Measurements from ENCODE around the gene INTS4. TPM values are rescaled to one million over a fixed set of nuclear protein-coding genes. Genes with fewer than 3 reads are reported as not detected.

Gene INTS4
- total RNA-seq, 1 experiment from 2014 or later = 86.7 TPM

GRCh38 chr11:78022397-78023396 is 28.2 kb upstream of the INTS4 start, which contains the start of gene KCTD14:
Gene KCTD14, minus strand, starts transcription at chr11:78023276. Its CDS starts 27 bp downstream, at chr11:78023249.
- TF ChIP-seq CTCF (IDR thresholded peaks at IDR 0.05; ENCODE audit: insufficient read depth in 1 of 2, low read depth in 1 of 2, low read length in 1 of 2, severe bottlenecking in 1 of 2, unreplicated experiment in 1 of 2) = peak in 1 of 2 experiments; percentile 0
- H3K9me3 Mint-ChIP-seq (ENCODE audit: unreplicated experiment) = no peaks in the 10 kb centered on the region
- ChIA-PET CTCF (no interaction called here), POLR2A (interaction anchor here (0.6 kb wide), 1 partner anchor 28 kb away, joined by 4 read pairs; the partner anchor contains the start of gene INTS4)
- no peaks in the 10 kb centered on the region for H3K36me3 Mint-ChIP-seq (ENCODE audit: insufficient read depth, unreplicated experiment)
- peak within 1 kb of the TSS; percentile 14 for H3K27ac Mint-ChIP-seq (ENCODE audit: unreplicated experiment)
- intact Hi-C loops (cut with micrococcal nuclease; ENCODE audit: unreplicated experiment) = no loop called here
- BruUV-seq (replicated peaks) = no TSS peak
- DNase-seq = peak; percentile 64 to 67
- H3K4me1 Mint-ChIP-seq (ENCODE audit: low read depth, unreplicated experiment) = peaks cover 17% of the 10 kb centered on the region
- peak within 1 kb of the TSS; percentile 72 for H3K4me3 Mint-ChIP-seq (ENCODE audit: unreplicated experiment)
- no peaks in the 10 kb centered on the region for H3K27me3 Mint-ChIP-seq (ENCODE audit: insufficient read depth, unreplicated experiment)
- Histone ChIP-seq H3K27me3 (replicated peaks; ENCODE audit: control insufficient read depth, insufficient read depth, low read length) (no peaks in the 10 kb centered on the region), H3K4me3 (ENCODE audit: low read depth, low read length) (peak within 1 kb of the TSS; percentile 68), H3K9me3 (no peaks in the 10 kb centered on the region), H3K4me1 (peaks cover 21% of the 10 kb centered on the region; the same call in 1 of the 2 replicates), H3K36me3 (ENCODE audit: control insufficient read depth, insufficient read depth, low read length) (no peaks in the 10 kb centered on the region)

GRCh38 chr11:78021611-78022010 is 27.1 kb upstream of the INTS4 start:
- Histone ChIP-seq H3K27me3 (replicated peaks; ENCODE audit: control insufficient read depth, insufficient read depth, low read length) (no peaks in the 10 kb centered on the region), H3K36me3 (ENCODE audit: control insufficient read depth, insufficient read depth, low read length) (no peaks in the 10 kb centered on the region), H3K4me1 (peaks cover 20% of the 10 kb centered on the region; the same call in 1 of the 2 replicates), H3K4me3 (ENCODE audit: low read depth, low read length) (no peak overlapping the region), H3K9me3 (no peaks in the 10 kb centered on the region)
- Mint-ChIP-seq H3K9me3 (ENCODE audit: unreplicated experiment) (no peaks in the 10 kb centered on the region), H3K4me3 (ENCODE audit: unreplicated experiment) (no peak overlapping the region), H3K27ac (ENCODE audit: unreplicated experiment) (peak overlapping the region; percentile 14), H3K4me1 (ENCODE audit: low read depth, unreplicated experiment) (peaks cover 14% of the 10 kb centered on the region), H3K36me3 (ENCODE audit: insufficient read depth, unreplicated experiment) (no peaks in the 10 kb centered on the region), H3K27me3 (ENCODE audit: insufficient read depth, unreplicated experiment) (no peaks in the 10 kb centered on the region)
- POLR2A ChIA-PET = no interaction called here
- intact Hi-C loops (cut with micrococcal nuclease; ENCODE audit: unreplicated experiment) = loop anchor here (2.0 kb wide), 1 partner anchor 25 kb away; no protein-coding TSS in a partner anchor
- CTCF ChIA-PET = interaction anchor here (0.6 to 1.8 kb wide), 4 partner anchors 14 to 58 kb away, joined by 3 to 14 read pairs (median 6); no protein-coding TSS in a partner anchor
- no peak for TF ChIP-seq CTCF (IDR thresholded peaks at IDR 0.05; ENCODE audit: insufficient read depth in 1 of 2, low read depth in 1 of 2, low read length in 1 of 2, severe bottlenecking in 1 of 2, unreplicated experiment in 1 of 2)
- no peak for DNase-seq
- no TSS peak for BruUV-seq (replicated peaks)

- ChIA-PET POLR2A (interaction anchor here (1.1 kb wide), 1 partner anchor 25 kb away, joined by 6 read pairs; the partner anchor contains the start of gene INTS4), CTCF (interaction anchor here (0.6 to 1.8 kb wide), 4 partner anchors 15 to 85 kb away, joined by 6 to 14 read pairs (median 8); no protein-coding TSS in a partner anchor)
- no peaks in the 10 kb centered on the region for H3K36me3 Mint-ChIP-seq (ENCODE audit: insufficient read depth, unreplicated experiment)
- no peaks in the 10 kb centered on the region for H3K36me3 ChIP-seq (ENCODE audit: control insufficient read depth, insufficient read depth, low read length)
- no peaks in the 10 kb centered on the region for H3K9me3 ChIP-seq
- peaks cover 14% of the 10 kb centered on the region for H3K4me1 Mint-ChIP-seq (ENCODE audit: low read depth, unreplicated experiment)
- H3K4me3 ChIP-seq (ENCODE audit: low read depth, low read length) = no peak overlapping the region
- H3K27me3 ChIP-seq (replicated peaks; ENCODE audit: control insufficient read depth, insufficient read depth, low read length) = no peaks in the 10 kb centered on the region
- H3K27me3 Mint-ChIP-seq (ENCODE audit: insufficient read depth, unreplicated experiment) = no peaks in the 10 kb centered on the region
- peak overlapping the region; percentile 6 for H3K27ac Mint-ChIP-seq (ENCODE audit: unreplicated experiment)
- DNase-seq = peak in 1 of 2 experiments; percentile 31
- intact Hi-C loops (cut with micrococcal nuclease; ENCODE audit: unreplicated experiment) = loop anchor here (1.0 to 2.0 kb wide), 2 partner anchors 20 to 27 kb away; no protein-coding TSS in a partner anchor
- peaks cover 20% of the 10 kb centered on the region; the same call in 1 of the 2 replicates for H3K4me1 ChIP-seq
- TF ChIP-seq CTCF (IDR thresholded peaks at IDR 0.05; ENCODE audit: insufficient read depth in 1 of 2, low read depth in 1 of 2, low read length in 1 of 2, severe bottlenecking in 1 of 2, unreplicated experiment in 1 of 2) = no peak
- H3K4me3 Mint-ChIP-seq (ENCODE audit: unreplicated experiment) = no peak overlapping the region
- no TSS peak for BruUV-seq (replicated peaks)
- H3K9me3 Mint-ChIP-seq (ENCODE audit: unreplicated experiment) = no peaks in the 10 kb centered on the region
These were observed 25.8 kb upstream of the INTS4 start for GRCh38 chr11:78020246-78020645.
